ENCODE results near the gene RUFY3. TPM values are rescaled to one million over a fixed set of nuclear protein-coding genes. Genes with fewer than 3 reads are reported as not detected.

The RUFY3 gene
- total and polyA plus RNA-seq, 2 of the 4 experiments (the other 2 are of a cell fraction), result 19.6 to 28.9 TPM

DNA sequence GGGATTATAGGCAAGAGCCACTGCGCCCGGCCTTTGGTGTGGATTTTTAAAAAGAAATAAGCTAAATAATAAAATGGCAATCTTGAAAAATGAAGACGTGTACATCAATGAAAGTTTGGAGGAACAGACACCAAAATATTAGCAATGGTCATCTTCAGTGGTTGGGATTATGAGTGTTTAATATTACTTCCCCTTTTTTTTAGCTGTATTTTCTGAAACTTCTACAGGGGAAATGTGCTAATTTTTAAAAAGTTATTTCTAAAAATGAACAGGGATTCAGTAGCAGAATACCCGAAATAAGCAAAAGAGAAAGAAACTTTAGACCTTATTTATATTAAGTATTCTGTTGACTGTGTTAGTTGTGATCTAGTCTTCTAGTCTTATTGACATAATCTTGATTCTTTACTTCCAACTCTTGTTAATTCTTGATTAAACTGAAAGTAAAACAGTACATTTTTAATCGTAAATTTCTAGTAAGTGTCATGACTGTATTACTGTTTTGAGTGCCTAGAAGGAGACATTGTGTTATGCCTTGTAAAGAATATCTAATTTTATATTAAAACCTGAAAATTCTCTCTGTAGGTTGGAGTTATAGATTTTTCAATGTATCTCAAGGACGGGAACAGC is 51.3 kb downstream of the RUFY3 start:
- H3K23ac ChIP-seq (ENCODE audit: low read depth, low read length), result no peak overlapping the region
- no peaks in the 10 kb centered on the region for H3K9me3 ChIP-seq (ENCODE audit: control insufficient read depth, insufficient read depth, low read length)
- dilution Hi-C loops (cut with HindIII; ENCODE audit: low sequenced_read_pairs, unreplicated experiment), result no loop called here
- no peak overlapping the region for H3K4me3 ChIP-seq (ENCODE audit: insufficient read depth, low read depth, low read length)
- H3K56ac ChIP-seq (ENCODE audit: extremely low read depth, insufficient read depth, low read length), result no peak overlapping the region
- BruUV-seq (replicated peaks), result no TSS peak
- no peak overlapping the region for H3K27ac ChIP-seq (ENCODE audit: insufficient read depth, low read length)
- peaks cover 36% of the 10 kb centered on the region for H3K36me3 ChIP-seq (ENCODE audit: control insufficient read depth, insufficient read depth, low read length)
- no peak overlapping the region for H4K5ac ChIP-seq (ENCODE audit: low read depth, low read length)
- in situ Hi-C loops (cut with MboI; ENCODE audit: low sequenced_read_pairs), result no loop called here
- no peak for ATAC-seq (ENCODE audit: low read depth)
- intact Hi-C loops (cut with micrococcal nuclease), result loop anchor here (10.0 kb wide), 1 partner anchor 168 kb away; no protein-coding TSS in a partner anchor
- H2AK9ac ChIP-seq (replicated peaks; ENCODE audit: low read depth, low read length, poor library complexity), result no peak overlapping the region
- H3K4ac ChIP-seq (ENCODE audit: low read depth, low read length), result no peak overlapping the region
- no peak overlapping the region for H3K18ac ChIP-seq (ENCODE audit: low read depth, low read length)
- H4K8ac ChIP-seq (ENCODE audit: low read depth in 2 of 2, low read length in 2 of 2), result no peak overlapping the region
- H2BK5ac ChIP-seq (ENCODE audit: low read depth, low read length, poor library complexity, severe bottlenecking), result no peak overlapping the region
- peaks cover 0 to 6% of the 10 kb centered on the region in 2 experiments; a peak in 1 of 4 replicates for H3K79me1 ChIP-seq (ENCODE audit: low read depth in 1 of 2, low read length in 2 of 2)
- H4K20me1 ChIP-seq (ENCODE audit: insufficient read depth, low read length), result no peaks in the 10 kb centered on the region
- H2BK120ac ChIP-seq (ENCODE audit: low read depth, low read length), result no peak overlapping the region
- POLR2A ChIA-PET (ENCODE audit: unreplicated experiment), result no interaction called here
- no peaks in the 10 kb centered on the region; the same call in 1 of the 2 replicates for H3K9me1 ChIP-seq (ENCODE audit: insufficient read depth, low read length)
- no peak overlapping the region for H2AK5ac ChIP-seq (ENCODE audit: low read depth, low read length)
- CTCF ChIA-PET, result no interaction called here
- H2AFZ ChIP-seq (replicated peaks; ENCODE audit: low read length, poor library complexity), result no peak overlapping the region
- H3K14ac ChIP-seq (replicated peaks; ENCODE audit: low read depth, low read length), result no peak overlapping the region
- no CpG with 5 or more reads among the region's 6 CpGs for WGBS, 2 experiments (ENCODE audit: extremely low coverage in 2 of 2, insufficient read length in 1 of 2)
- H4K91ac ChIP-seq (ENCODE audit: insufficient read depth, low read depth, low read length), result no peak overlapping the region
- H2BK20ac ChIP-seq (ENCODE audit: low read depth, low read length), result no peak overlapping the region
- H3K9ac ChIP-seq (ENCODE audit: low read depth, low read length), result no peak overlapping the region
- TF ChIP-seq BHLHE40 (IDR thresholded peaks at IDR 0.05; ENCODE audit: low read depth, low read length) (no peak), RCOR1 (IDR thresholded peaks at IDR 0.05; ENCODE audit: insufficient replicate concordance, low read length) (no peak), FOS (IDR thresholded peaks at IDR 0.05; ENCODE audit: low read depth, low read length) (no peak), CEBPB (IDR thresholded peaks at IDR 0.05; ENCODE audit: low read depth, low read length) (no peak), POLR2A (IDR thresholded peaks at IDR 0.05; ENCODE audit: low read depth, low read length) (no peak), NFE2L2 (IDR thresholded peaks at IDR 0.05; ENCODE audit: low read depth, low read length) (no peak)
- TF ChIP-seq, protein P1, sequence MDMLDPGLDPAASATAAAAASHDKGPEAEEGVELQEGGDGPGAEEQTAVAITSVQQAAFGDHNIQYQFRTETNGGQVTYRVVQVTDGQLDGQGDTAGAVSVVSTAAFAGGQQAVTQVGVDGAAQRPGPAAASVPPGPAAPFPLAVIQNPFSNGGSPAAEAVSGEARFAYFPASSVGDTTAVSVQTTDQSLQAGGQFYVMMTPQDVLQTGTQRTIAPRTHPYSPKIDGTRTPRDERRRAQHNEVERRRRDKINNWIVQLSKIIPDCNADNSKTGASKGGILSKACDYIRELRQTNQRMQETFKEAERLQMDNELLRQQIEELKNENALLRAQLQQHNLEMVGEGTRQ (IDR thresholded peaks at IDR 0.05; ENCODE audit: low read depth, low read length), result no peak
- TF ChIP-seq, protein P2, sequence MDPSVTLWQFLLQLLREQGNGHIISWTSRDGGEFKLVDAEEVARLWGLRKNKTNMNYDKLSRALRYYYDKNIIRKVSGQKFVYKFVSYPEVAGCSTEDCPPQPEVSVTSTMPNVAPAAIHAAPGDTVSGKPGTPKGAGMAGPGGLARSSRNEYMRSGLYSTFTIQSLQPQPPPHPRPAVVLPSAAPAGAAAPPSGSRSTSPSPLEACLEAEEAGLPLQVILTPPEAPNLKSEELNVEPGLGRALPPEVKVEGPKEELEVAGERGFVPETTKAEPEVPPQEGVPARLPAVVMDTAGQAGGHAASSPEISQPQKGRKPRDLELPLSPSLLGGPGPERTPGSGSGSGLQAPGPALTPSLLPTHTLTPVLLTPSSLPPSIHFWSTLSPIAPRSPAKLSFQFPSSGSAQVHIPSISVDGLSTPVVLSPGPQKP (IDR thresholded peaks at IDR 0.05; ENCODE audit: borderline replicate concordance, low read depth, low read length), result no peak
- no peak overlapping the region for H3K4me2 ChIP-seq (ENCODE audit: low read depth, low read length)
- DNase-seq, result no peak
- H3K4me1 ChIP-seq (ENCODE audit: control insufficient read depth, insufficient read depth, low read length), result no peaks in the 10 kb centered on the region; the same call in 1 of the 2 replicates
- no peaks in the 10 kb centered on the region for H3K27me3 ChIP-seq (ENCODE audit: control insufficient read depth, insufficient read depth, low read length)
- no peak overlapping the region for H2BK15ac ChIP-seq (ENCODE audit: low read depth, low read length)

Data from IMR-90 (cell line).